ENCODE measurements around the gene KCNJ12.

GRCh38 chr17:21462237-21462636, 86.1 kb downstream of the KCNJ12 start:
- TF ChIP-seq POLR2A (IDR thresholded peaks at IDR 0.05) (no peak), CTCF (IDR thresholded peaks at IDR 0.05) (no peak)
